H9 (cell line): ENCODE measurements around the gene RAET1L. TPM values are rescaled to one million over a fixed set of nuclear protein-coding genes. Genes with fewer than 3 reads are reported as not detected.

ENCODE experiments used
- DNase-seq: peaks from one replicate; pipeline ENCODE4 v3.0.0-alpha.2; 2017
- H2AFZ ChIP-seq: one replicate; pipeline ENCODE4 v1.6.1; 2013; ENCODE audit warnings: mild to moderate bottlenecking, low read length, control low read depth, moderate library complexity
- H2AK5ac ChIP-seq: 2 replicates; pipeline ENCODE4 v1.6.1; 2013; ENCODE audit warnings: low read length, control low read depth, mixed read lengths; ENCODE audit not compliant: insufficient read length
- H2BK120ac ChIP-seq: one replicate; pipeline ENCODE4 v1.6.1; 2013; ENCODE audit warnings: low read depth, mild to moderate bottlenecking, low read length, control low read depth, inconsistent platforms; ENCODE audit not compliant: poor library complexity, severe bottlenecking
- H2BK12ac ChIP-seq: 2 replicates; pipeline ENCODE4 v1.6.1; 2013; ENCODE audit warnings: low read length, control low read depth, mixed read lengths, low read depth; ENCODE audit not compliant: insufficient read length
- H2BK15ac ChIP-seq: 2 replicates; pipeline ENCODE4 v1.6.1; 2013; ENCODE audit warnings: low read depth, low read length, control low read depth
- H2BK20ac ChIP-seq: one replicate; pipeline ENCODE4 v1.6.1; 2013; ENCODE audit warnings: low read depth, mild to moderate bottlenecking, low read length, control low read depth, inconsistent platforms; ENCODE audit not compliant: poor library complexity, severe bottlenecking
- H2BK5ac ChIP-seq: 2 replicates; pipeline ENCODE4 v1.6.1; 2013; ENCODE audit warnings: low read length, control low read depth, mixed read lengths; ENCODE audit not compliant: insufficient read length
- H3K14ac ChIP-seq: 2 replicates; pipeline ENCODE4 v1.6.1; 2013; ENCODE audit warnings: low read length, control low read depth; ENCODE audit not compliant: insufficient read depth
- H3K18ac ChIP-seq: 2 replicates; pipeline ENCODE4 v1.6.1; 2013; ENCODE audit warnings: low read depth, mild to moderate bottlenecking, mixed read lengths, low read length, control low read depth; ENCODE audit not compliant: insufficient read length
- H3K23ac ChIP-seq: 2 replicates; pipeline ENCODE4 v1.6.1; 2013; ENCODE audit warnings: low read length, control low read depth, mixed read lengths, low read depth; ENCODE audit not compliant: insufficient read length
- H3K23me2 ChIP-seq: 2 replicates; pipeline ENCODE4 v1.6.1; 2013; ENCODE audit warnings: low read depth, mild to moderate bottlenecking, mixed read lengths, low read length, control low read depth; ENCODE audit not compliant: insufficient read length, poor library complexity, severe bottlenecking
- H3K27ac ChIP-seq: 2 replicates; pipeline ENCODE4 v1.5.1; 2013; ENCODE audit warnings: low read length, control low read depth, mixed read lengths, low read depth; ENCODE audit not compliant: insufficient read length
- H3K27me3 ChIP-seq: 2 replicates; pipeline ENCODE4 v1.6.1; 2013; ENCODE audit warnings: low read length, control low read depth, inconsistent platforms; ENCODE audit not compliant: insufficient read depth
- H3K4ac ChIP-seq: 2 replicates; pipeline ENCODE4 v1.6.1; 2013; ENCODE audit warnings: low read depth, mild to moderate bottlenecking, control low read depth, inconsistent platforms, low read length, moderate library complexity
- H3K4me1 ChIP-seq: 2 replicates; pipeline ENCODE4 v1.6.1; 2013; ENCODE audit warnings: low read length, control low read depth, inconsistent platforms; ENCODE audit not compliant: insufficient read depth
- H3K4me2 ChIP-seq: 2 replicates; pipeline ENCODE4 v1.6.1; 2013; ENCODE audit warnings: low read length, control low read depth, mixed read lengths; ENCODE audit not compliant: insufficient read length, insufficient read depth
- H3K56ac ChIP-seq: 2 replicates; pipeline ENCODE4 v1.6.1; 2013; ENCODE audit warnings: low read depth, mild to moderate bottlenecking, mixed read lengths, low read length, control low read depth; ENCODE audit not compliant: insufficient read length
- H3K79me1 ChIP-seq: 2 replicates; pipeline ENCODE4 v1.6.1; 2013; ENCODE audit warnings: low read depth, mild to moderate bottlenecking, moderate library complexity, low read length, control low read depth, inconsistent platforms; ENCODE audit not compliant: insufficient read depth, poor library complexity, severe bottlenecking
- H3K79me2 ChIP-seq: 2 replicates; pipeline ENCODE4 v1.6.1; 2013; ENCODE audit warnings: low read length, control low read depth, inconsistent platforms; ENCODE audit not compliant: insufficient read depth
- H3K9ac ChIP-seq: 2 replicates; pipeline ENCODE4 v1.6.1; 2013; ENCODE audit warnings: low read length, control low read depth, mixed read lengths; ENCODE audit not compliant: insufficient read length; ENCODE audit errors: extremely low read depth
- H3K9me3 ChIP-seq: one replicate; pipeline ENCODE4 v1.6.1; 2013; ENCODE audit warnings: low read depth, low read length, inconsistent platforms; ENCODE audit not compliant: control insufficient read depth
- H3T11ph ChIP-seq: one replicate; pipeline ENCODE4 v1.6.1; 2013; ENCODE audit warnings: mild to moderate bottlenecking, low read length, control low read depth, inconsistent platforms
- H4K20me1 ChIP-seq: one replicate; pipeline ENCODE4 v1.6.1; 2013; ENCODE audit not compliant: control insufficient read depth, insufficient read length, insufficient read depth
- H4K5ac ChIP-seq: 2 replicates; pipeline ENCODE4 v1.6.1; 2013; ENCODE audit warnings: low read depth, mild to moderate bottlenecking, mixed read lengths, low read length, control low read depth; ENCODE audit not compliant: insufficient read length
- H4K8ac ChIP-seq: replicated peaks from 2 replicates; pipeline ENCODE4 v1.6.1; 2013; ENCODE audit warnings: low read length, control low read depth, mixed read lengths, low read depth; ENCODE audit not compliant: insufficient read length
- H4K91ac ChIP-seq: 2 replicates; pipeline ENCODE4 v1.6.1; 2013; ENCODE audit warnings: low read depth, mild to moderate bottlenecking, moderate library complexity, mixed read lengths, low read length, control low read depth; ENCODE audit not compliant: insufficient read length
- H3K27ac Mint-ChIP-seq, 3 experiments: 2 replicates in 2 of 3; 3 replicates in 1 of 3; pipeline ENCODE4 v1.8.0; 2020 to 2021; ENCODE audit warnings: mixed read lengths in 3 of 3, mild to moderate bottlenecking in 1 of 3, moderate library complexity in 1 of 3
- H3K27me3 Mint-ChIP-seq: 2 replicates; pipeline ENCODE4 v1.8.0; 2021; ENCODE audit warnings: low read depth, mild to moderate bottlenecking, moderate library complexity, mixed read lengths
- H3K36me3 Mint-ChIP-seq, 3 experiments: 2 replicates in 2 of 3; 3 replicates in 1 of 3; pipeline ENCODE4 v1.8.0; 2020 to 2021; ENCODE audit warnings: low read depth in 3 of 3, mixed read lengths in 3 of 3; ENCODE audit not compliant: insufficient read depth in 1 of 3
- H3K4me1 Mint-ChIP-seq, 2 experiments: 2 replicates each; pipeline ENCODE4 v1.8.0; 2020; ENCODE audit warnings: mixed read lengths in 2 of 2
- H3K4me3 Mint-ChIP-seq, 2 experiments: 2 replicates in 1 of 2; 3 replicates in 1 of 2; pipeline ENCODE4 v1.8.0; 2020 to 2021; ENCODE audit warnings: mild to moderate bottlenecking in 2 of 2, mixed read lengths in 2 of 2, moderate library complexity in 1 of 2
- H3K9me3 Mint-ChIP-seq, 2 experiments: 2 replicates in 1 of 2; 3 replicates in 1 of 2; pipeline ENCODE4 v1.8.0; 2020; ENCODE audit warnings: mild to moderate bottlenecking in 2 of 2, mixed read lengths in 2 of 2, moderate library complexity in 1 of 2
- CTCF ChIP-seq: fragments of 200-600 bp; sonication (generic); conservative IDR thresholded peaks from 3 replicates; pipeline ENCODE4 v1.8.0; 2021; ENCODE audit warnings: antibody characterized with exemption, mild to moderate bottlenecking
- WGBS: extraction: QIAGEN DNeasy Blood & Tissue Kit; methylation state at CpG from one replicate; pipeline ENCODE4 v1.1.7; 2013; ENCODE audit warnings: missing lambda C conversion rate, low lambda C conversion rate, mixed read lengths; ENCODE audit not compliant: insufficient read length; ENCODE audit errors: extremely low coverage; 5-methylcytosine and 5-hydroxymethylcytosine counted together
- total RNA-seq: library from RNA; stranded (reverse); gene quantifications from 2 replicates; pipeline ENCODE4 v1.2.1, GENCODE V29; 2021

The RAET1L gene
- total RNA-seq, 1 experiment from 2014 or later, result not detected

GRCh38 chr6:149977221-149977620, 48.1 kb downstream of the RAET1L start:
- Mint-ChIP-seq H3K9me3 (no peaks in the 10 kb centered on the region), H3K36me3 (no peaks in the 10 kb centered on the region), H3K27me3 (peaks cover 98% of the 10 kb centered on the region), H3K4me3 (no peak overlapping the region; a peak in 1 of 5 replicates), H3K27ac (no peak overlapping the region), H3K4me1 (peaks cover 2 to 11% of the 10 kb centered on the region in 2 experiments; a peak in 3 of 4 replicates)
- Histone ChIP-seq H2AK5ac (no peak overlapping the region), H2AFZ (no peak overlapping the region), H2BK20ac (no peak overlapping the region), H3K4me2 (no peak overlapping the region), H4K91ac (no peak overlapping the region), H2BK12ac (no peak overlapping the region), H3K79me2 (no peaks in the 10 kb centered on the region), H3K27me3 (peaks cover 48% of the 10 kb centered on the region), H3K18ac (no peak overlapping the region), H3K9ac (no peak overlapping the region), H3K14ac (no peak overlapping the region), H3K9me3 (no peaks in the 10 kb centered on the region), H3K4ac (no peak overlapping the region), H3T11ph (no peak overlapping the region), H2BK15ac (no peak overlapping the region), H3K4me1 (no peaks in the 10 kb centered on the region), H4K8ac (no peak overlapping the region), H3K79me1 (no peaks in the 10 kb centered on the region), H2BK120ac (no peak overlapping the region), H2BK5ac (no peak overlapping the region), H3K23ac (no peak overlapping the region), H3K23me2 (peaks cover 3% of the 10 kb centered on the region), H3K56ac (no peak overlapping the region), H4K5ac (no peak overlapping the region), H3K27ac (no peak overlapping the region), H4K20me1 (no peaks in the 10 kb centered on the region)
- TF ChIP-seq CTCF, result no peak
- WGBS, result no CpG with 5 or more reads among the region's 4 CpGs
- no peak for DNase-seq
